ENCODE data around the gene UGP2.

The UGP2 gene

GRCh38 chr2:63820969-63821368 is 20.7 kb upstream of the UGP2 start:
- TF ChIP-seq CTCF (IDR thresholded peaks at IDR 0.05; ENCODE audit: borderline replicate concordance, insufficient read depth, low read depth, low read length) = no peak

GRCh38 chr2:63821396-63821795 is 20.3 kb upstream of the UGP2 start:
- no peak for TF ChIP-seq CTCF (IDR thresholded peaks at IDR 0.05; ENCODE audit: borderline replicate concordance, insufficient read depth, low read depth, low read length)
- no peak overlapping the region for H3K4me3 ChIP-seq (ENCODE audit: low read depth, low read length)

More at GRCh38 chr2:63820969-63821368, 20.7 kb upstream of the UGP2 start:
- H3K4me3 ChIP-seq (ENCODE audit: low read depth, low read length) = no peak overlapping the region

- H3K4me3 ChIP-seq (ENCODE audit: low read depth, low read length) = no peak overlapping the region
- TF ChIP-seq CTCF (IDR thresholded peaks at IDR 0.05; ENCODE audit: borderline replicate concordance, insufficient read depth, low read depth, low read length) = no peak
Observed at GRCh38 chr2:63822478-63822877, 19.2 kb upstream of the UGP2 start.

GRCh38 chr2:63827749-63828148 is 13.9 kb upstream of the UGP2 start:
- no peak overlapping the region for H3K4me3 ChIP-seq (ENCODE audit: low read depth, low read length)
- TF ChIP-seq CTCF (IDR thresholded peaks at IDR 0.05; ENCODE audit: borderline replicate concordance, insufficient read depth, low read depth, low read length) = no peak

- no peak for TF ChIP-seq CTCF (IDR thresholded peaks at IDR 0.05; ENCODE audit: borderline replicate concordance, insufficient read depth, low read depth, low read length)
- H3K4me3 ChIP-seq (ENCODE audit: low read depth, low read length) = no peak overlapping the region
Observed at GRCh38 chr2:63831176-63831575, 10.5 kb upstream of the UGP2 start.

GRCh38 chr2:63834401-63834800 is 7.3 kb upstream of the UGP2 start:
- no peak for TF ChIP-seq CTCF (IDR thresholded peaks at IDR 0.05; ENCODE audit: borderline replicate concordance, insufficient read depth, low read depth, low read length)
- no peak overlapping the region for H3K4me3 ChIP-seq (ENCODE audit: low read depth, low read length)

- H3K4me3 ChIP-seq (ENCODE audit: low read depth, low read length) = no peak overlapping the region
Observed at GRCh38 chr2:63837036-63837594, 4.6 kb upstream of the UGP2 start.

More at GRCh38 chr2:63837036-63837594, 4.6 kb upstream of the UGP2 start:
- no peak for TF ChIP-seq CTCF (IDR thresholded peaks at IDR 0.05; ENCODE audit: borderline replicate concordance, insufficient read depth, low read depth, low read length)

Measured in GM12875 (cell line).